WTC11 (cell line): ENCODE data around the gene ENAH.

ENCODE experiments used
- ESRRA ChIP-seq: sonication (generic); formaldehyde crosslinking; IDR thresholded peaks from 2 replicates; pipeline ENCODE4 v1.8.1; 2022; ENCODE audit warnings: mild to moderate bottlenecking, missing genetic modification reagents, borderline replicate concordance
- KAT7 ChIP-seq: sonication (generic); formaldehyde crosslinking; IDR thresholded peaks from 2 replicates; pipeline ENCODE4 v1.8.1; 2023; ENCODE audit warnings: missing genetic modification reagents, mild to moderate bottlenecking, borderline replicate concordance
- NFATC4 ChIP-seq: fragments of 250-450 bp; sonication (Bioruptor Pico); IDR thresholded peaks from 2 replicates; pipeline ENCODE4 v1.9.0; 2021; ENCODE audit warnings: mild to moderate bottlenecking
- RORB ChIP-seq: fragments of 250-450 bp; sonication (Bioruptor Pico); IDR thresholded peaks from 2 replicates; pipeline ENCODE4 v1.9.0; 2021; ENCODE audit warnings: mild to moderate bottlenecking
- SP1 ChIP-seq: sonication (generic); formaldehyde crosslinking; conservative IDR thresholded peaks from 2 replicates; pipeline ENCODE4 v1.8.1; 2022; ENCODE audit warnings: missing genetic modification reagents
- ZNF317 ChIP-seq: sonication (generic); formaldehyde crosslinking; IDR thresholded peaks from 2 replicates; pipeline ENCODE4 v1.8.1; 2023; ENCODE audit warnings: low read depth, mild to moderate bottlenecking, moderate library complexity, missing genetic modification reagents, borderline replicate concordance
- ZNF671 ChIP-seq: fragments of 250-450 bp; sonication (Bioruptor Pico); IDR thresholded peaks from 2 replicates; pipeline ENCODE4 v1.8.0; 2021; ENCODE audit warnings: mild to moderate bottlenecking
- TF ChIP-seq, protein P1 (sequence below): sonication (generic); formaldehyde crosslinking; IDR thresholded peaks from 2 replicates; pipeline ENCODE4 v1.8.0; 2022; ENCODE audit warnings: mild to moderate bottlenecking, missing genetic modification reagents
- TF ChIP-seq, protein P2 (sequence below): fragments of 200-600 bp; IDR thresholded peaks from 2 replicates; pipeline ENCODE4 v1.8.0; 2022; ENCODE audit warnings: antibody characterized with exemption
- TF ChIP-seq, protein P3 (sequence below): sonication (generic); formaldehyde crosslinking; IDR thresholded peaks from 2 replicates; pipeline ENCODE4 v1.8.0; 2023; ENCODE audit warnings: missing genetic modification reagents
- TF ChIP-seq, protein P4 (sequence below): fragments of 250-450 bp; sonication (Bioruptor Pico); IDR thresholded peaks from 2 replicates; pipeline ENCODE4 v1.9.0; 2021; ENCODE audit warnings: mild to moderate bottlenecking

DNA sequence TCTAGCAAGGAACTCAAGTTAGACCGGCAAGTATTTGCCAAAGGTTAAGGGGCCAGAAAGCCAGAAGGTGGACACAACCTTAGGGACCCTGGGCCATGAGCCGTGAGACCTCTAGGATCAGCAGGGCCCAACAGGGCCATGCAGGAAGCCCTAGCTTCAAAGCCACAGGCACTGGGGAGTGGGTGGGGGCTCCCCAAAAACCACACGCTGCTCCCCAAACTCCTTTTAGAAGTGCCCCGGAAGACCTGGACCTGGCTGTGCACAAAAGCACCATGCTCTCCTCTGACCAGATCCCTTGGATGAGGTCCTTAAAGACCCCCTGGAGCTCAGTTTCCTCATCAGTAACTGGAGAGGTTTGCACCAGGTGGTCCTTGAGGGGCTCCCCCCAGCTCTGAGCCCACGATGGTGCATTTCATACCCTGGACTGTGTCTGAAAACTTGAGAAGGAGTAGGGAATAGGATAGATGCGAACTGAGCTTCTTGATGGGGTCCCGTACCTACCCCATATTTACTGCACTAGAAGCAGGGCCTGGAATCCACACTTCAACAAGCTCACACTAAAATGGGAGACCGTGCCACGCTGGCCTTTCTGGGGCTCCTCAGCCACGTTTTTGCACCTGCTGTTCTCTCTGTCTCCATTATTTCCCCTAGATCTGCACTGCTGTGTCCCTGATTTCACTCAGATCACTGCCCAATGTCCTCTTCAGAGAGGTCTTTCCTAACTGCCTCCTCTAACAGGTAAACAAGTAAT, 184.5 kb downstream of the ENAH start:
- TF ChIP-seq, protein P1, sequence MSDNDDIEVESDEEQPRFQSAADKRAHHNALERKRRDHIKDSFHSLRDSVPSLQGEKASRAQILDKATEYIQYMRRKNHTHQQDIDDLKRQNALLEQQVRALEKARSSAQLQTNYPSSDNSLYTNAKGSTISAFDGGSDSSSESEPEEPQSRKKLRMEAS, result no peak
- TF ChIP-seq, protein P2, sequence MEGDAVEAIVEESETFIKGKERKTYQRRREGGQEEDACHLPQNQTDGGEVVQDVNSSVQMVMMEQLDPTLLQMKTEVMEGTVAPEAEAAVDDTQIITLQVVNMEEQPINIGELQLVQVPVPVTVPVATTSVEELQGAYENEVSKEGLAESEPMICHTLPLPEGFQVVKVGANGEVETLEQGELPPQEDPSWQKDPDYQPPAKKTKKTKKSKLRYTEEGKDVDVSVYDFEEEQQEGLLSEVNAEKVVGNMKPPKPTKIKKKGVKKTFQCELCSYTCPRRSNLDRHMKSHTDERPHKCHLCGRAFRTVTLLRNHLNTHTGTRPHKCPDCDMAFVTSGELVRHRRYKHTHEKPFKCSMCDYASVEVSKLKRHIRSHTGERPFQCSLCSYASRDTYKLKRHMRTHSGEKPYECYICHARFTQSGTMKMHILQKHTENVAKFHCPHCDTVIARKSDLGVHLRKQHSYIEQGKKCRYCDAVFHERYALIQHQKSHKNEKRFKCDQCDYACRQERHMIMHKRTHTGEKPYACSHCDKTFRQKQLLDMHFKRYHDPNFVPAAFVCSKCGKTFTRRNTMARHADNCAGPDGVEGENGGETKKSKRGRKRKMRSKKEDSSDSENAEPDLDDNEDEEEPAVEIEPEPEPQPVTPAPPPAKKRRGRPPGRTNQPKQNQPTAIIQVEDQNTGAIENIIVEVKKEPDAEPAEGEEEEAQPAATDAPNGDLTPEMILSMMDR, result no peak
- TF ChIP-seq, protein P3, sequence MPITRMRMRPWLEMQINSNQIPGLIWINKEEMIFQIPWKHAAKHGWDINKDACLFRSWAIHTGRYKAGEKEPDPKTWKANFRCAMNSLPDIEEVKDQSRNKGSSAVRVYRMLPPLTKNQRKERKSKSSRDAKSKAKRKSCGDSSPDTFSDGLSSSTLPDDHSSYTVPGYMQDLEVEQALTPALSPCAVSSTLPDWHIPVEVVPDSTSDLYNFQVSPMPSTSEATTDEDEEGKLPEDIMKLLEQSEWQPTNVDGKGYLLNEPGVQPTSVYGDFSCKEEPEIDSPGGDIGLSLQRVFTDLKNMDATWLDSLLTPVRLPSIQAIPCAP (CRISPR knock-in tag), result no peak
- TF ChIP-seq RORB, result no peak
- TF ChIP-seq NFATC4, result no peak
- no peak for TF ChIP-seq ZNF671
- no peak for TF ChIP-seq KAT7 (CRISPR knock-in tag)
- TF ChIP-seq ESRRA (CRISPR knock-in tag), result no peak
- no peak for TF ChIP-seq SP1 (CRISPR knock-in tag)
- TF ChIP-seq, protein P4, sequence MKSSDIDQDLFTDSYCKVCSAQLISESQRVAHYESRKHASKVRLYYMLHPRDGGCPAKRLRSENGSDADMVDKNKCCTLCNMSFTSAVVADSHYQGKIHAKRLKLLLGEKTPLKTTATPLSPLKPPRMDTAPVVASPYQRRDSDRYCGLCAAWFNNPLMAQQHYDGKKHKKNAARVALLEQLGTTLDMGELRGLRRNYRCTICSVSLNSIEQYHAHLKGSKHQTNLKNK, result no peak
- no peak for TF ChIP-seq ZNF317 (CRISPR knock-in tag)
